GM18526 (cell line): Measurements from ENCODE around the gene TRAPPC12.

Experiments
- POLR2A ChIP-seq: IDR thresholded peaks from 3 replicates; pipeline ENCODE4 v1.6.1; 2011; ENCODE audit not compliant: insufficient read length; ENCODE audit errors: extremely low read depth

Gene TRAPPC12

DNA sequence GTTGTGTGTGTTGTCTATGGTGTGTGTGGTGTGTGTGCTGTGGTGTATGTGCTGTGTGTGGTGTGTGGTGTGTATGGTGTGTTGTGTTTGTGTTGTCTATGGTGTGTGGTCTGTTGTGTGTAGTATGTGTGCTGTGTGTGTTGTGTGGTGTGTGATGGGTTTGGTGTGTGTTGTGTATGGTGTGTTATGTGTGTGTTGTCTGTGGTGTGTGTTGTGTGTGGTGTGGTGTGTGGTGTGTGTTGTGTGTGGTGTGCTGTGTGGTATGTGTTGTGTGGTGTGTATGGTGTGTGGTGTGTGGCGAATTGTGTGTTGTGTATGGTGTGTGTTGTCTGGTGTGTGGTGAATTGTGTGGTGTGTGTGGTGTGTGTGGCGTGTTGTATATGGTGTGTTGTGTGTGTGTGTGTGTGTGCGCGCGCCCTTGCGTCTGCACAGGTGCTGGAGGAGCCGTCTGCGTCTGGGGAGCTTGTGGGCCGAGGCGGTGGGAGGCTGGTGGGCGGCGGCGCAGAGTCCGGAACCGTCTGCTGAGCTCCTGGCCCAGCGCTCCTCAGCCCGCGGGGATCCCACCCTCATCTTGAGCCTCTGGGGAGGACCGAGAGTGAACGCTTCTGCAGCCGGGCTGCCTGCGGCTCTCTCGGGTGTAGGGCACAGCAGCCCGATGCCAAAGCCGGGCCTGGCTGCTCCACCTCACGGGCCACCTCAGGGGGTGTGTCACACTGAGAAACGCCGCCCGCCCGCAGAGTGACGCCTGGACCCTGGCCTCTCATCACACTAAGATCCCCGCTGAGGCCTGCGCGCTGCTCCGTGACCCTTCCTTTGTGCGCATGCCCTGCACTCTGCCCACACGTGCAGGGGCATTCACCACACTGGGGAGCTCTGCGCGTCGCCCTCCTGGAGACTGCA is 148.6 kb downstream of the TRAPPC12 start:
- TF ChIP-seq POLR2A, result no peak
